Middle frontal gyrus (tissue), 1 donor: ENCODE measurements around the gene NOP10.

Source experiments
- DNase-seq: peaks from one replicate; pipeline ENCODE4 v3.0.0-alpha.2; 2015; ENCODE audit warnings: low spot score; ENCODE audit errors: extremely low spot score

Gene NOP10

GRCh38 chr15:34332553-34333120, 10.3 kb downstream of the NOP10 start:
- no peak for DNase-seq

- no peak for DNase-seq
Measured at GRCh38 chr15:34331809-34332208, 11.1 kb downstream of the NOP10 start.

- DNase-seq: no peak
Measured at GRCh38 chr15:34330279-34330678, 12.7 kb downstream of the NOP10 start.

GRCh38 chr15:34329006-34329405, 13.9 kb downstream of the NOP10 start:
- DNase-seq: no peak

GRCh38 chr15:34327906-34328305, 15.0 kb downstream of the NOP10 start:
- no peak for DNase-seq

- DNase-seq: no peak
Measured at GRCh38 chr15:34325368-34325767, 17.6 kb downstream of the NOP10 start.

GRCh38 chr15:34324933-34325332, 18.0 kb downstream of the NOP10 start:
- no peak for DNase-seq

- no peak for DNase-seq
Measured at GRCh38 chr15:34323217-34323616, 19.7 kb downstream of the NOP10 start.

- DNase-seq: no peak
Measured at GRCh38 chr15:34318277-34319079, 24.5 kb downstream of the NOP10 start.

GRCh38 chr15:34314491-34315490, 28.1 kb downstream of the NOP10 start:
- DNase-seq: no peak

- DNase-seq: no peak
Measured at GRCh38 chr15:34311563-34311962, 31.4 kb downstream of the NOP10 start.

- no peak for DNase-seq
Measured at GRCh38 chr15:34304613-34305012, 38.3 kb downstream of the NOP10 start.

GRCh38 chr15:34301058-34301457, 41.9 kb downstream of the NOP10 start:
- no peak for DNase-seq

- DNase-seq: no peak
Measured at GRCh38 chr15:34297059-34297458, 45.9 kb downstream of the NOP10 start.

- DNase-seq: no peak
Measured at GRCh38 chr15:34292621-34293020, 50.3 kb downstream of the NOP10 start.
